GM19238 (cell line): ENCODE data around the gene TRIM29.
A peak's percentile ranks its signal among the peaks of the same experiment; 100 is the strongest.

Experiments
- DNase-seq: peaks from one replicate; pipeline ENCODE4 v3.0.0; 2011; ENCODE audit warnings: low spot score; ENCODE audit not compliant: insufficient read length

Gene TRIM29

GRCh38 chr11:120122924-120123683, 14.8 kb downstream of the TRIM29 start:
- DNase-seq = no peak

- no peak for DNase-seq
Measured at GRCh38 chr11:120121914-120122473, 15.9 kb downstream of the TRIM29 start.

GRCh38 chr11:120121336-120121735, 16.6 kb downstream of the TRIM29 start:
- DNase-seq = no peak

GRCh38 chr11:120120805-120121335, 17.0 kb downstream of the TRIM29 start:
- no peak for DNase-seq

GRCh38 chr11:120119121-120119520, 18.8 kb downstream of the TRIM29 start:
- no peak for DNase-seq

GRCh38 chr11:120117991-120118390, 19.9 kb downstream of the TRIM29 start:
- DNase-seq = no peak

- no peak for DNase-seq
Measured at GRCh38 chr11:120116966-120117365, 20.9 kb downstream of the TRIM29 start.

- DNase-seq = no peak
Measured at GRCh38 chr11:120115272-120116000, 22.5 kb downstream of the TRIM29 start.

GRCh38 chr11:120112174-120112796, 25.6 kb downstream of the TRIM29 start:
- no peak for DNase-seq

- no peak for DNase-seq
Measured at GRCh38 chr11:120109531-120109930, 28.4 kb downstream of the TRIM29 start.

- no peak for DNase-seq
Measured at GRCh38 chr11:120108785-120109168, 29.1 kb downstream of the TRIM29 start.

- peak; percentile 86 for DNase-seq
Measured at GRCh38 chr11:120108154-120108784, 29.6 kb downstream of the TRIM29 start.

- DNase-seq = no peak
Measured at GRCh38 chr11:120107692-120108091, 30.2 kb downstream of the TRIM29 start.

GRCh38 chr11:120106354-120107150, 31.4 kb downstream of the TRIM29 start:
- no peak for DNase-seq

- DNase-seq = no peak
Measured at GRCh38 chr11:120105576-120105975, 32.3 kb downstream of the TRIM29 start.

- DNase-seq = no peak
Measured at GRCh38 chr11:120104041-120104565, 33.8 kb downstream of the TRIM29 start.

GRCh38 chr11:120102864-120103122, 35.1 kb downstream of the TRIM29 start:
- no peak for DNase-seq

GRCh38 chr11:120102050-120102863, 35.7 kb downstream of the TRIM29 start:
- DNase-seq = no peak

GRCh38 chr11:120098503-120099020, 39.4 kb downstream of the TRIM29 start:
- DNase-seq = no peak
